ENCODE measurements around the gene FBXL16.

GRCh38 chr16:673399-673991 is 32.1 kb downstream of the FBXL16 start:
- TF ChIP-seq, protein P1, sequence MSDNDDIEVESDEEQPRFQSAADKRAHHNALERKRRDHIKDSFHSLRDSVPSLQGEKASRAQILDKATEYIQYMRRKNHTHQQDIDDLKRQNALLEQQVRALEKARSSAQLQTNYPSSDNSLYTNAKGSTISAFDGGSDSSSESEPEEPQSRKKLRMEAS (IDR thresholded peaks at IDR 0.05; ENCODE audit: insufficient read depth, insufficient read length), result no peak
- TF ChIP-seq JUN (IDR thresholded peaks at IDR 0.05; ENCODE audit: borderline replicate concordance, insufficient read depth, insufficient read length, low read depth), result no peak
- TF ChIP-seq EZH2 (IDR thresholded peaks at IDR 0.05; ENCODE audit: borderline replicate concordance, low read depth, low read length, severe bottlenecking), result no peak
- TF ChIP-seq CTCF (IDR thresholded peaks at IDR 0.05; ENCODE audit: extremely low read depth in 1 of 2, insufficient read depth in 1 of 2, low read depth in 1 of 2, low read length in 2 of 2), result no peak
- TF ChIP-seq MYC (IDR thresholded peaks at IDR 0.05; ENCODE audit: low read depth, low read length), result no peak
